ENCODE measurements around the gene SCFD2.

The SCFD2 gene

DNA sequence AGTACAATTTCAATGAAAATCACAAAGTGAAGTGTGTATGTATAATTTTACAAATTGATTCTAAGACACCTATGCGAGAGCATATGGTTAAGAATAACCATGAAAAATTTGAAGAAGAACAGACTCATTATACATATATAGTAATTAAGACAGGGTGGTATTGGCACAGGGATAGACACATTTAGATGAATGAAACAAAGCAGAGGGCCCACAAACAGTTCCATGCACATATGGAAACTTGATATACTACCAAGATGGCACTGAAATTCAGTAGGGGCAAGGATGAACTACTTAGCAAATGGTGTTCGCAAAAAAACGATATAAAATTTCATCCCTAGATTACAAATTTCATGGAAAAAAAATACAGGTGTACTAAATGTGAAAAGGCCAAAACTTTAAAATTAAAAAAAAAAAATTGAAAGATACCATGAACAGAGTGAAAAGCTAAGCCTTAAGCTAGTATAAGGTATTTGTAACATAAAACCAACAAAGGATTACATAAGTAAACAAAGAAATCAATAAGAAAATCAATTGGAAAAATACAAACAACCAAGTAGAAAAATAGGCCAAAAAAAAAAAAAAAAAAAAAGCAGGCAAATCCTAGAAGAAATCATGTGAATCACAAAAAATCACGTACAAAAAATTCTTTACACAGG is 418.3 kb downstream of the SCFD2 start:
- DNase-seq, result no peak

GRCh38 chr4:52946855-52947254 is 419.0 kb downstream of the SCFD2 start:
- no peak for DNase-seq

GRCh38 chr4:52945982-52946381 is 419.9 kb downstream of the SCFD2 start:
- DNase-seq, result no peak

DNA sequence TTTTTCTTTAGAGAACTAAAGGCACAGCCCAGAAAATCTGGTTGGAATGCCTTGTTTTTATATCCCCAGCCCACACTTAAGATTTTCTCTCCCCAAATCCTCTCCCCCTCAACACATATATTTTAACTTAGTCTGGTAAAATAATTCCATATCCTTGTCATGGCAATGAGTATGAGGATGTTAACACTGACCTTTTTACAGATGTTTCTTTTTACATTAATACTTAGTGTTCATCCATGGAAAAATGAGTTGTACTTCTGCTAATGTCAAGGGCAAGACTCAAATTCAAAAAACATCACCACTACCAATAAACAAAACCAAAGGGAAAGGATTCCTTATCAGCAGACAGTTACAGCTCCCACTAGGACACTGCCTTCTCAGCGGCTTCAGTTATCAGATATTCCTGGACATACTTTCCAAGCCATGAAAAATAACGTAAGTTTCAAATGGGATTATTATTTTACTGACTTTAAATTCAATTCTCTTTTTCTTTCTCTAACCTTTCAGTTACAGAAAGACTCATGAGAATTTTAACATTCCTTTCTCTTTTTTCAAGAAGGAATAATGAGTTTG is 420.4 kb downstream of the SCFD2 start:
- no peak for DNase-seq

DNA sequence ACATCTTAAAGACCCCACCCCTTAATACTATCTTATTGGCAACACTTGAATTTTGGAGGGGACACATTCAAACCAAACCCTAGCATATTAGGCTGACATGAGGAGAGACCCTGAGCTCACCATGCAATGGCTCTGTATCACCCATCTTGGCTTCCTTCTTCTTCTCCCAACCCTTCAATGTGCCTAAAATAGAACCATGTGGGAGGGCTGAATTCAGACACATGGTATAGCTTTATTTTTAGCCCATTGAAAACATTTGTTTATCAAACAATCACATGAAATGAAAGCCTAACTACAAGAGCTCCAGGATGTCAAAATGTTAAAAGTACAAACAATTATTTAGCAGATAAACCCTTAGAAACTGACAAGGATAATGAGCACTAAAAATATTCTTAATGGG is 422.2 kb downstream of the SCFD2 start:
- DNase-seq, result no peak

DNA sequence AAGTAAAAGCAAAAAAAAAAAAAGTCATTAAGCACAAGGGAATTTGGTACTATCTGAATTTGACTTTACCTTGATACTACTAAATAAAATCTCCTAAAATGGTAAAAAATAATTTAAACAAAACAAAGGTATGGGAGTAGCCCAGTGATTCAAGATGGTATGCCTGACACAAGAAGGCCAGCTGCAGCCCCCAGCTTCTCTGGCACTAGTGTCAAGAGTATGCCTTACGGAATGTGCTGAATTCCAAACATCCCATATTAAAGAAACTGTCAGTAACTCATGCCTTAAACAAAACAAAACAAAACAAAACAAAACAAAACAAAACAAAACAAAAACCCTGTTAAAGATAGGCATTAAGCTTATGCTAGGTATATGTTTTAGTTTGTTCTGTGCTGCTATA is 422.9 kb downstream of the SCFD2 start:
- DNase-seq, result no peak

GRCh38 chr4:52941450-52941849 is 424.4 kb downstream of the SCFD2 start:
- DNase-seq, result no peak

DNA sequence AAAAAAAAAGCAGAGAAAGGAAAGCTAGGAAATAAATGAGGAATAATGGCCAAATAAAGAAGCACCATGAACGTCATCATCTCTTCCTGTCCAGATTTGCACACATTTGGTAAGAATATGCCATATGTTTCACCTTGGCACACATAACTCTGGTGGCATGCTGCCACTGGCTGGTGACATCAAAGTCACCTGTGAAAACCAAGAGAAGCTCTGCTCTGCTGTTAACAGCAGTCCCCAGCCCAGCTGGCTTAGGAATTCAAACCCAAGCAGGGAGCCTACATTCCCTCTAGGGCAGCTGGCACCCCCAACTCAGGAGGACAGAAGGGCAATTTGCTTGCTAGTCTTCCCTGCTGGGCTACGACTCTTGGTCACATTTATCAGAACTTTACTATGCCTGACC is 426.1 kb downstream of the SCFD2 start:
- no peak for DNase-seq

- no peak for DNase-seq
Observed at GRCh38 chr4:52939325-52939724, 426.5 kb downstream of the SCFD2 start.

- DNase-seq, result no peak
Observed at GRCh38 chr4:52937829-52938228, 428.0 kb downstream of the SCFD2 start.

DNA sequence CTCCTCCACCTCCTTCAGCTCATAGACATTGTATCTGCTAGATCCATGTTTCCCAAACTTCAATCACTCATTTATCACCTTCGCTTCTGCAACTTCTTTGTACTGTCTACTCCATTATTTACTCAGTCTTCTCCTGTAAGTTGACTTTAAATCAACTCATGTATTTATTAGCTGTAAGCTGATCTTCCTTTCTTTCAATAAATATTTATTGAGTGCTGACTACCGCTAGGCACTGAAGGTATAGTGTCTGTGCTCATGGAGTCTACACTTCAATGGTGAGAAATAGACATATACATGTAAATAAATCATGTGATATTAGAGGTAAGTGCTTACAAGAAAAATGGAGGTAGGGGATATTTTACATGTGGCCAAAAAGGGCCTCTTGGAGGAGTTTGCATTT is 429.1 kb downstream of the SCFD2 start:
- DNase-seq, result no peak

DNA sequence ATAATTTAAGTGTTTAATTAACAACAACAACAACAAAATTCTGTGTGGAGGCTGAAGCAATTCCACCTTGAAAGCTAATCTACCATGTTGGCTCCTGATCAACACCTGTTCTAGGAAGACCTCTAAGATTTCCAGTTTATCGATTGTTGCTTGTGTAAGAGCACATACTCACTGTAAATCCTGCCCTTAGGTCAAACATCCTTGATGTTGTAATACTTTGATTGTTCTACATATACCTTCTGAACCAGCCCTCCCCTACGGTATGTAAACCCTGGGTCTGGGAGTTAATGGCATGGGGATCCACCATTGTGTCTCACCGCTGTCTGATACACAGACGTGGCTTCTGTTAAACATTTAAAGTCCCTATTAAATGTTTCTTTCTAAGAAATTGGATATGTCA is 430.5 kb downstream of the SCFD2 start:
- DNase-seq, result no peak

GRCh38 chr4:52933738-52934137 is 432.1 kb downstream of the SCFD2 start:
- no peak for DNase-seq

DNA sequence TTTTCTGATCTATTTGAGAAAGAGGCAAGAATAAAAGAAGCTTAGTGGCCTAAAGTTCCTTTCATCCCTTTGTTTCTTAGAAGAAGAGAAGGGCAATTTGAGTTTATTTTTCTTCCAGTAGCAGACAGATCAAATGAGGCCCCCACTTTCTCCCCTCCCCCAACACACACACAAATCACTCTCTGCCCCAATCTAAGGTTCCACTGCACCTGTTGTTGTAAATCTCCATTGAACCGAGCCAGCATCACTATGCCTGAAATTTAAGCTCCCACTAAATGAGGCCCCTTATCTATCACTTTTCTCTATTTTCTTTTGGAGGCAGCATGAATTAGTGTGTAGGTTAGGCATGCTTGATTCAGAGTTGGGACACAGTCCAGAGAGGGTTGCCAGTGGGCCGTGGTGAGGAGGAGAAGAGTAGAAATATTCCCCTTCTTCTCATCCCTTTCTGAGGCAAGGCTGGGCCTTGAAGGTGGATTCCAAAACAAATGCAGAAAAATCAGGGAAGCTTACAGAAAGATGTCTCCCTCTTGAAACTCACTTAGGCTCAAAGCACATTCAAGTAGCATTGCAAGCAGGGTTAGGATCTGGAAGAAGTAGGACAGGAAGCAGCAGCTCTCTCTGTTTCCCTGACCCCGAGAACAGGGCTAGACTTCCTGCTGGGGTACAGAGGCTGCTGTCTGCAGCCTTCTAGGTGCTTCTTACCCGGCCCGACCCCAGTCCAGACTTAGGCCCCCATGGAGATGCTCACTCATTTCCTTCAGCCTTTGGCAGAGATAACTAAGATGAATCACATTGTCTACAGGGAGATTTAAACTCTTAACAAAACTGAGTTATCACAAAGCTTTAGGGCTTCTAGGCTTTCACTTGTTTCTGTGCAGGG is 433.0 kb downstream of the SCFD2 start:
- DNase-seq, result no peak

GRCh38 chr4:52931243-52931642 is 434.6 kb downstream of the SCFD2 start:
- DNase-seq, result no peak

DNA sequence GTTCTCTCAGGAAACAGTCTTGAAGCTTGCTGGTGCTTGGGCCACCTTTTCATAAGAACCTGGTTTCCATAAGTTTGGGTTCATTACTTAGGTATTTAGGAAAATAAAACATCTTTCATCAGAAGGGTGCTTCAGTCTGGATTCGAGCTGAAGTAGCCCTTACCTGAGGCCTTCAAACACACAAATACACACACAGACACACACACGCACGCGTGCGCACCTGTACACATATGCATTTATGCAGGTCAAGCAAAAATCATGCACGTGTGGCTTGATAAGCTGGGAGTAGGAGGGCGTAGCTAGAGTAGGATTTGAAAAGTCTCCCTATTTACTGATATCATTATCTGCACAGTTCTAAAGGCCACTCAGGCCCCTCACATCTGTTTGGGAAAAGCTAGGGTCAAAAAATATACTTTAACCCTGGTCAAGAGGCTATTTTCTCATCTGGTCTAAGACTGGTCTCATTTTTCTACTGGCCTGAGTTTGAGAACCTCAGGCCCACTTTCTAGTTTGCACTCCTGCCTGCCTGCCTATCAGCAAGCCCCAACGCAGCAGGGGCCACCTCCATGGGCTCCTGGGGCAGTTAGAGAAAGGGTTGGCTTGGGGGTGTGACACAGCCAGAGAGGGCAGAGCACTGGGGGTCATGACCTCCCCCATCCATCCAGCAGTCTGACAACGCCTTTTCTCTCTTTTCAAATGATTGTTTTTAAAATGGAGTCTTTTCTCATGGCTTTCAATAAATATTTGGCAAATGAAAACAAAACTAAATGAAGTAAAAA is 439.5 kb downstream of the SCFD2 start:
- no peak for DNase-seq

DNA sequence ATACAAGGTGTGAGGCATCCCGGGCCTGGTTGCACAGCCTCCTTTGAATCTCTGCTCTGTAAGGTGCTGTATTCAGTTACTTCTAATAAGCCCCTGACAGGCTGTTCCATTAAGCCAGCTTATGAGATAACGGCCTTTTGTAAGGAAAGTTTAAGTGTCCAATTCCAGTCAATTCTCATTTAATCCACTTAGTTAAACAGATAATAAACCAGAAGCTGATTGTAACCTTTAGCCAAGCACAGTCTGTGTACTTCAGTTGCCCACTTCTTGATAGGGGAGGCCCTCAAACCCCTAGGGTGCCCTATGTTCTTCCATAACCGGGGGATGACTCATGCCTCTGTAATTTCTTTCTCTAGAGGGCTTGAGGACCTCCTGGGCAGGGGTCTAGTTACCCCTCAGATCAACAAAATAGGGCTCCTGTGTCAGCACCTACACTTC is 440.3 kb downstream of the SCFD2 start:
- peak in 1 of 2 experiments; percentile 38 for DNase-seq

GRCh38 chr4:52919461-52919860 is 446.4 kb downstream of the SCFD2 start:
- DNase-seq, result no peak

- DNase-seq, result no peak
Observed at GRCh38 chr4:52917817-52918216, 448.0 kb downstream of the SCFD2 start.

DNA sequence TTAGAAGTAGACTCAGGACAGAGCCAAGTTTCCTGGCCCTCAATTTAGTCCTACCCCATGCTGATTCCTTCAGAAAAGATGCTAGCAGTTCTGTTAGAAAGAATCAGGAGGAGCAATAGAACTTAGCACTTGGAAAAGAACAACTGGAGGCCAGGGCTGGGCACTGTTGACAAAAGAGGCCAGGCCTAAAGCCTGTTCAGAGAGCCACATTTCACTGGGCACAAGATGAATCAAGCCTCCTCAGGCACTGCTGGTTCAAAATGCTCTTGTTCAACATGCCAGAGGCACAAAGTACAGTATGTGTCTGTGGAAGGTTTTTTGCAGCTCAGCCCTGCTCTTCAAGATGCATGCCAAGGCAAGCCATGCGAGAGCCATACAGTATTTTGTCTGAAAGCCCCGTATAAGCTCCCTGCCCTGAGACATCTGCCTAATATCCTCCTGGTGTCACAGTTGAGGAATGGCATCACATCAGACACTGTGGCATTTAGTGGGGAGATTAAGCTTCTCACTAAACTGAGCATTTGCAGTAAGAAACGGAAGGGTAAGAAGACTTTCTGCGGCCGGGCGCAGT is 450.0 kb downstream of the SCFD2 start:
- no peak for DNase-seq

DNA sequence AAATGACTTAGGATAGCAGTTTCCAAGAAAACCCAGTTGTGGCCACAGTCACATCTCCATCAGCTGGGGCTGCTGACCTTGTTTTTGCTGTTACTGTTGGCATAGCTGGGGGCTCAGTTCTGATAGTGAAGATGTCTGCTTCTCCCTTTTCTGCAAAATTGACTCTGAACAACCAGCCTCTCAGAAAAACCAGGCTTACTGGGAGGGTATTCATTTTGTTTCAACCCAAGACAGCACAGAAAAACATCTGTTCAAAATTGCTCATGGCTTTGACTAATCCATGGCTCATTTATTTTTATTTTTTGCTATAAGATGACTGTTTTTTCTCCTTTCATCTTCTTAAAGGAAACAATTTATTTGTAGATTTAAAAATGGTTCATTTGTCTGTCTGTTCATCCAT is 450.7 kb downstream of the SCFD2 start:
- no peak for DNase-seq

DNA sequence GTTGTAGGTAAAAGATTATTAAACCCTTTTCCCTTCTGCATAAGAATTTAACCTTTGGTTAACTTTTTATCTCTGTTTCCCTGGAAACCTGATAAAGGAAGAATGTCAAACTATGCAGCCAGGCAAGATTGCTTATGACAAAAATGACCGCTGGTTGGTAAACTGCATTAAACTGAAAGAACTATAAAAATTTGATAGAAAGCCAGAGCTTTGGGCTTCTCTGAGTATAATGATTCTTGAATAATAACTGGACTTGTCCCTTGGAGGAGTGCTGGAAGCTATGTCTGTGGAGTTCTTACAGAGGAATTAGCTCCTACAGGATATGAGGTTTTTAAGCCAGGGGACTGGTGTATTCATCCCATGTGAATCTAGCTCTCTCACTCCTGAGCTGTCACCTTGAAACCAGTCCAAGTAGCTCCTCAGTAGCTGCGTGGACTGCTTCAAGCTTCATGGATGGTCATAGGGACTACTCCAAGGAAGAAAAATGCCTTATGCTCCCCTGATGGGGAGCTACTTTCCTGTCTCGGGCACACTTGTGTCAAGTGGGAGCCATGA is 451.7 kb downstream of the SCFD2 start:
- DNase-seq, result no peak

GRCh38 chr4:52912608-52913007 is 453.3 kb downstream of the SCFD2 start:
- no peak for DNase-seq
